MV-4-11 (cell line): ENCODE data around the gene LILRB2.
"Not testable (repeated sequence)": the region's sequence is repeated elsewhere in the genome, so short reads cannot be mapped to it uniquely, and the experiment has no call there.

Experiments
- DNase-seq: peaks from one replicate; lab custom pipeline; 2025; lab: John Stamatoyannopoulos, UW

LILRB2 gene

DNA sequence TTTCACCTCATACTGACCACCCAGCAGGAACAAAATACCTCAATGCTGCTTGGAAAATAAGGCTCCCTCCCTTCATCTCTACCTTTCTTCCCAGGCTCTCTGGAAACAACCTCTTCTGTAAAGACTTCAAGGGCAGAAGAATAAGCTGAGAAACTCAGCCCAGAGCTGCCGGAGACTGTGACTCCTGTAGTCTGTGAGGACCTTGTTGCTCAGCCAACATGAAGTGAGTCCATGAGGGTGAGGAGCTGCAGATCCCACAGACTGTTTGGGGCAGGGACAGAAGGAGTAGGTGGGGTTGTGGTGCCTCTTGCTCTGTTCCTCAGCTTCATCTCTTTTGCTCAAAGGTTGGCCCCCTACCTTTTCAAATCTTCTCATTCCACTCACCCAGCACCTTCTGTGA is 24.2 kb upstream of the LILRB2 start:
- DNase-seq, result no peak

DNA sequence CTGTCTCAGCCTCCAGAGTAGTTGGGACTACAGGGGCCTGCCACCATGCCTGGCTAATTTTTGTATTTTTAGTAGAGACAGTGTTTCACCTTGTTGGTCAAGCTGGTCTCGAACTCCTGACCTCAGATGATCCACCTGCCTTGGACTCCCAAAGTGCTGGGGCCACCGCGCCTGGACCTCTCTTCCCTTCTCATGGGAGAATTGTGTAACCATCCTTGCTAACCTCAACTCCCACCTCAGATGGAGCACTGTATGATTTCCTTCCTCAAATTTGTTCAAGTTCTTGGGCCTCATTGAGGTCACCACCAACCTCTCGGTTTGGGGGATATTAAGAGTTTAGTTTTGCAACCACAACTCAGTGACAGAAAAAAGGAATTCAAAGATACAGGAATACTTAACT is 21.3 kb upstream of the LILRB2 start:
- peak; percentile 98 for DNase-seq

DNA sequence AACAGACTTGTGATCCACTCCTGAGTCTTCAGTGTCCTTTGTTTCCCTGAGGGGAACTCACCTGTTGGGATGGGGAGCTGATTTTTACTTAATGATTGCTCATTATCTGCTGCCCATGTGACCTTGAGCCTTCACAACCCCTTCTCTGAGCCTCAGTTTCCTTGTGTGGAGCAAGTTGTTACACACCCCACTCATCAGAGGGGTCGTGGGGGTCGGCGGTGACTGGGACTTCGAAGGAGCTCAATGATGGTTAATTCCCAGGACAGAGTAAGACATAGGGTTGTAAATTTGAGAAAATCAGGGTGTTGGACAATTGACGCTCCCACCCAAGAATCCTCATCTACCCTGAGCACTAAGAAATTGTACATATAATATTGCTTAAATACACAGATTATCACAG is 18.6 kb upstream of the LILRB2 start:
- no peak for DNase-seq

GRCh38 chr19:54299126-54299498 is 18.2 kb upstream of the LILRB2 start:
- DNase-seq, result no peak

- peak; percentile 26 for DNase-seq
These were observed 17.6 kb upstream of the LILRB2 start for GRCh38 chr19:54298357-54299125.

DNA sequence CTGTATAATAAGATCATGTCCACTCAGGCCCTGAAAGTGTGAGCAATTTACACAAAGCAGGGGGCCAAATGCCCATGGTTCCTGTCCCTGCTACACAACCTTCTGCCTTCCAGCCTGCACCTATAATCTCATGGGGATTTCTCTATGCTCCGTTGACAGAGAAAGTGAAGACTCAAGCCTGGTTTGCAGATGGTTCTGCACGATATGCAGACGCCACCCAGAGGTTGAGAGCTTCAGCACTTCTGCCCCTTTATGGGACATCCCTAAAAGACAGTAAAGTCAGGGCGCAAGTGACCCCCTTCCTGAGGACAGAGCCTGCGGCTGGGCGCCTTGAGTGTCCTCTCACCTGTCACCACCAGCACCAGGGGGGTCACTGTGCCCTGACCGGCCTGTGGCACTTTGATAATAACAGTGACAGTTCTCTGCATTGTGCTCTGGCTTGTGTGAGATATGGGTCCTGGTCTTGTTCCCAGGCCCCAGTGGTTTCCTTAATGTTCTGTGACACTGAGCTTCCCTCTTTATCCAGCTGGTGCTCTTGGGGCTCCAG is 16.9 kb upstream of the LILRB2 start:
- DNase-seq, result peak; percentile 55

DNA sequence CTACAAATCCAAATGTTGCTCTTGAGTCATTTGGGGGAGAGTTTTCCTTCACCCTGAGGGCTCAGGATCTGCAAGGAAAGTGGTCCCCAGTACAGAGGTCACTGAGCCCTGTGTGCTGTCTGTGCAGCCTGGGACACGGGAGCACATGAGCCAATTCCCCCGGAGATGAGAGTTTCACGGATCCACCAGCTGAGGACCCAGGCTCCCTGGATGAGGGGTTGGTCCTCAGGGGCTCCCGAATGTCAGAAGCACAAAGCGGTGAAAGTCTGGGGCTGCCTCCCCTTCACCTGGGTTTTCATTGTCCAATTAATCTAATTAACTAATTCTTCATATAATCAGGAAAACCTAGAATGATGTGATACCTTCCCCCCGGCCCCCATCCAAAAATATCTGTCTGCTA is 13.6 kb upstream of the LILRB2 start:
- no peak for DNase-seq

- not testable (repeated sequence) for DNase-seq
These were observed 8.2 kb upstream of the LILRB2 start for GRCh38 chr19:54289160-54289559.

GRCh38 chr19:54287456-54287855 is 6.5 kb upstream of the LILRB2 start:
- no peak for DNase-seq

DNA sequence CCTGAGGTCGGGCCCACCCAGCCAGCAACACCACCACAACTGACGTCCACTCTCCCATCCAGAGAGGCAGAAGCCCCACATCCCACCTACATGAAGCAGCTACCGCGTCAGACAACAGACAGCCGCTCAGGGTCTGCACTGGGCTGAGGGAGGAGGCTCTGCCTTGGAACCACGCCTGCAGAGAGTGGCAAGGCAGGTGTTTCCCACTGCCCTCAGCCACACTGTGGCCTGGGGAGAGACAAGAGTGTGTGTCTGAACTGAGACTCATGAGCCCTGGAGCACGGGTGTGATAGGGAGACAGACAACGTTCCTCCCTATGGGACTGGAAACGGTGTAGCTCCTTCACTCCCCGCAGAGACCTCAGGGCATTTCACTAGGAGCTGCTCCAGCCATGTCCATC is 5.4 kb upstream of the LILRB2 start:
- not testable (repeated sequence) for DNase-seq

DNA sequence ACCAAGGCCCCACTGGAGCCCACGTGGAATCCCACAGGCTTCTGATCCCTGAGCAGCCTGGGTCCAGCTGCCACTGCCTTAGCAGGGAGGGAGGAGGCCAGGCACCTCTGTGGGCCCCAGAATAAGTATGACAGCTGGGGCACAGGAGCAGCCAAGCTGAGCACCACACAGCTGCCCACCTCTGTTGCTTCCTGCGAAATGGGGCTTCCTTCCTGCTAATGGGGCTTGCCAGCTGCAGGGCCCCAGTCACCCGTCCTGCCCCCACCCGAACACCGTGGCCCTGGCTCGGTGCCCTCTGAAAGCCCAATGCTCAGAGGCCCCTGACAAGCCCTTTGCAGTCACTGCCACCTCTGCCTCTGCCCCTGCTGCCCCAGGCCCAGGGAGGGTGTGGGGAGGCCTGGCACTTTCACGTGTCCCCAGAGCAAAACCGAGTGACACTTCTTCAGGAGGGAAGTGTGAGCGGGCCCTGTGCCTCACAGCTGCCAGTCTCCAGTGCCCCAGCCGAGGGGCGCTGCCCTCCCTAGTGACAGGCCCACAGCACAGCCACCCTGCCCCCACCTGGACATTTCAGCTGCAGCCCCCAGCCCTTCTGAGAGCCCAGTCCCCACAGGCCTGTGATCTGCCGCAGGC is 4.6 kb upstream of the LILRB2 start:
- DNase-seq, result not testable (repeated sequence)

- DNase-seq, result peak; percentile 68
These were observed 2.0 kb upstream of the LILRB2 start for GRCh38 chr19:54282686-54283470.

- DNase-seq, result not testable (repeated sequence)
These were observed 792 bp upstream of the LILRB2 start for GRCh38 chr19:54281729-54282075.

DNA sequence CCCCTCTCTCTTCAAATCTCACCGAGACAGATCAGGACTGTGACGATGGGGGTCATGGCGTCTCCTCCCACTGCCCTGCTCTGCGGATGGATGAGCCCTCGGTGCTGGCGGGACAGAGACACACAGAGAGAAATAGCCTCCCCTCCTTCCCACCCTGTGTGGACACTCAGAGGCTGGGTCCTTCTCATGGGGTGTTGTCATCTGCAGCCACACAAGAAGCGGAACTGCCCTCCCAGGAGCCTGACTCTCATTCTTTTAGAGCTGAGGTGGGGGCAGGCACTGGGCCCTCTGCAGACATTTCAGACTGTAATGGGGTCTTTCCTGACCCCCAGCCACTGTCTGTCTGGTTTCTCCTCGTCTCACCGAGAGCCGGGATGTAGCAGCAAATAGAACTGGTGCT is 469 bp downstream of the LILRB2 start:
- peak; percentile 70 for DNase-seq

- not testable (repeated sequence) for DNase-seq
These were observed 885 bp downstream of the LILRB2 start for GRCh38 chr19:54280025-54280424.

DNA sequence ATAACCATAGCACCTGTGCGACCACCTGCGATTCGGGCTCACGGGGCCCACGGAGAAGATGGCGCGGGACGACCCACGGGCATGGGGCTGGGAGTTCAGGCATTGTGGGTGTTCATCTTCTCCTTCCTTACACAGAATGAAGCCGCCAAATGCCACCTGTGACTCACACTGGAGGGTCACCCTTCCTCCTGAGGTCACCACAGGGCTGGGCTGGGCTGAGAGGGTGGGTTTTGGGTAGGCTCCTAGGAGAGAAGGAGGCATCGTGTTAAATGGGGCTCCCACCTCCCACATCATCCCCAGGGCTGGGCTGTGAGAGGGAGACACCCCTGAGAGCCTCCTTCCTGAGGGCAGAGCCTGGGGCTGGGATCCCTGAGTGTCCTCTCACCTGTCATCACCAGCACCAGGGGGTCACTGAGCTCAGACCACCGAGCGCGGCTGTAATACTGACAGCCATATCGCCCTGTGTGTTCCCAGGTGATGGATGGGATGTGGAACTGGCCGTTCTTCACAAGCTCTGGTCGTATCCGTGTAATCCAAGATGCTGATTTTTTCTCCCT is 1.4 kb downstream of the LILRB2 start:
- DNase-seq, result no peak

- DNase-seq, result not testable (repeated sequence)
These were observed 2.2 kb downstream of the LILRB2 start for GRCh38 chr19:54278571-54279195.

- not testable (repeated sequence) for DNase-seq
These were observed 2.9 kb downstream of the LILRB2 start for GRCh38 chr19:54278056-54278455.

- DNase-seq, result not testable (repeated sequence)
These were observed 3.7 kb downstream of the LILRB2 start for GRCh38 chr19:54277111-54277615.

DNA sequence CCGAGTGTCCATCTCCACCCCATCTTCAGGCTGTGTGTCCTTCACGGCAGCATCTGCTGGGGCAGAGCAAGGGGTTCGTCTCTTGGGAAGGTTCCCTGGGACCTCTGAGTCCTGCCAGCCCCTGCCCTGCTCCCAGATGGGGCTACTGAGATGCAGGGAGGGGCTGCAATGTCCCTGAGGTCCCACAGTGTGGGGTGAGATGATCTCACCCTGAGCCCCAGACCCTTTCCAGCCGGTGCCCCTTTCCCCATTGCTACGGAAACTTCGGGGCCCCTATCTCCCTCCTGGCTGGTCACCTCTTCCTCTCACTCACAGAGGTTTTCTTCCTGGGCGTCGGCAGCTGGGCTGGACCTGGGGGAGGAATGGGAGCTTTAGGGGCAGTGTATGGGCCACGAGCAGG is 5.0 kb downstream of the LILRB2 start:
- DNase-seq, result no peak

- DNase-seq, result not testable (repeated sequence)
These were observed 6.4 kb downstream of the LILRB2 start for GRCh38 chr19:54274516-54274915.

- no peak for DNase-seq
These were observed 7.1 kb downstream of the LILRB2 start for GRCh38 chr19:54273821-54274220.
